HG03439 (cell line): ENCODE data around the gene ZNF529.

ENCODE experiments used
- ATAC-seq: cut with Tn5 transposase; IDR thresholded peaks from one replicate; pipeline ENCODE4 v1.9.1; 2021; ENCODE audit warnings: mild to moderate bottlenecking, moderate library complexity; ENCODE audit not compliant: unreplicated experiment

Gene ZNF529

GRCh38 chr19:36514012-36514612 lies 59.0 kb downstream of the ZNF529 start:
- no peak for ATAC-seq

DNA sequence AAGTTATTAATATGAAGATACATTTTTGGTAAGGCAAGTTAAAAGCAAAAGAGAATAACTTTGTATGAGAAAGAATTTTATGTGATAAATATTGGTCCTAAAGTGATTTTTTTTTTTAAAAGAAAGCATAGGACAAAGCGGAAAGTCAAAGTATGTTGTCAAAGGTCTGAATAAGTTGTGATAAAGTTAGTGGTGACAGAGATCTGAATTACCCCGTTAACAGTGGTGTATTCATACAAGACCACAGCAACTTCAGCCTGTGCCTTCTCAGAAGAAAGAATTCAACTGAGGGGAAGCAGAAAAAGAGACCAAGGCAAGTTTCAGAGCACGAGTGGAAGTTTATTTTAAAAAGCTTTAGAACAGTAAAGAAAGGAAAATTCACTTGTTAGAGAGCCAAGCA lies 64.8 kb downstream of the ZNF529 start:
- no peak for ATAC-seq

GRCh38 chr19:36501973-36502372 lies 71.1 kb downstream of the ZNF529 start:
- no peak for ATAC-seq

GRCh38 chr19:36497001-36497400 lies 76.1 kb downstream of the ZNF529 start:
- no peak for ATAC-seq
